Stimulated activated CD8-positive, alpha-beta memory T cell treated with anti-CD3 and anti-CD28 coated beads, Interleukin-12 subunit alpha, Interleukin-12 subunit beta, amount 100 ng/mL, for 1 hour (primary cell): ENCODE results near the gene TMEM107.

ENCODE experiments used
- DNase-seq: peaks from one replicate; pipeline ENCODE4 v3.0.0-alpha.2; 2020; ENCODE audit warnings: low read depth

Gene TMEM107

DNA sequence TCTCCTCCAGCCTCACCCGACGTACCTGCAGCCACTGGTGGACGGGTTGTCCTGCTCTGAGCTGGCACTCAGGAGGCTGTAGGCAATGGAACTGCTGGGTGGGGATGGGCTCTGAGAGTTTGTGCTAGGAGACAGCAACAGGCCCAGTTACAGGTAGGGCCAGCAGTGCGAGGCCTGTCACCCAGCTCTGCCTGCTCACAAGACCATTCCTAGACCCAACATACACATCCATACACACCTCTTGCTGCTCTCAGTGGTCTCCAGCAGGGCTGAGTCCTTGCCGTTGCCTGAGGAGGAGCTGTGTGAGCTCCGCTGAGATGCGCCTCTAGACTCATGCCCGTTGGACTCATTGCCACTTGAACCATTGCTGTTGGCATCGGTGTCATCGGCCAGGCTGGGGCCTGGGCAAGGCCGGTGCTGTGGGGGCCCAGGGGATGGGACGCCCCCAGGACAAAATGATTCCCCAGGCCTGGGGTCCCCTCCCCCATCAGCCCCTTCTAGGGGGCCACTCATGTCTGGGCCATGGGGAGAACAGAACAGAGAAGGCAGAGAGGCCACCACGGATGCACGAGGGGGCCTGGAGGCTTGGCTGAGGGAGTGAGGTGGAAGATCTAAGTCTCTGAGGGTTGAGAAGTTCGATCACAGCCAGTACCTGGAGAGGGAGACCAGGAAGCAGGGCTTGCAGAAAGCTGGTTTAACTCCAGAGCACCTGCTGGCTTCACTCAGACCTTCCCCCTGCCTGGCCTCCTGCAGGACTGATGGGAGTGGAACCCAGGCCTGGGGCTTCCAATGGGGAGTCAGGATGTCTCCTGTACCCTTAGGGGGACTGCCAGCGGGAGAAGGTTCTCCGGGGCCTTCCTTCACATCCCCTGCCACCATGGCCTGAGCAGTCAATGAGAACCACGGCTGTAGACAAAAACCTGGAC, 25.7 kb downstream of the TMEM107 start:
- DNase-seq, result no peak

- no peak for DNase-seq
Observed at GRCh38 chr17:8149419-8150193, 26.6 kb downstream of the TMEM107 start.

DNA sequence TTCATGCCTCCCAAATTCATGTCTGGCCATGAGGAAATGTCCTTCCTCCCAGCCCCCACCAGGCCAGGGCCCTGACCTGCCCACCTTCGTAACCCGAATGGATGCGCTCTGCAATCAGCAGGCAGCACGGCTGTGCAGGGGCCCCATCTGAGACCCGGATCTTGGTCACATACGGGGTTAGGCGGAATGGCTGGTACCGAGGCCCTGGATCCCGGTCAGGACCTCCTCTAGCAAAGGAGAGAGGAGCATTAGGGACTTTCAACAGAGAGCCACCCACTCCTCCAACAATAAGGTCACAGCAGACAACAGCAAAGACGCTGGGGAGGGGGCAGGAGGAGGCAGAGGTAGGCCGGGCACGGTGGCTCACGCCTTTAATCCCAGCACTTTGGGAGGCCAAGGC, 27.6 kb downstream of the TMEM107 start:
- DNase-seq, result no peak

- no peak for DNase-seq
Observed at GRCh38 chr17:8147805-8148404, 28.3 kb downstream of the TMEM107 start.

DNA sequence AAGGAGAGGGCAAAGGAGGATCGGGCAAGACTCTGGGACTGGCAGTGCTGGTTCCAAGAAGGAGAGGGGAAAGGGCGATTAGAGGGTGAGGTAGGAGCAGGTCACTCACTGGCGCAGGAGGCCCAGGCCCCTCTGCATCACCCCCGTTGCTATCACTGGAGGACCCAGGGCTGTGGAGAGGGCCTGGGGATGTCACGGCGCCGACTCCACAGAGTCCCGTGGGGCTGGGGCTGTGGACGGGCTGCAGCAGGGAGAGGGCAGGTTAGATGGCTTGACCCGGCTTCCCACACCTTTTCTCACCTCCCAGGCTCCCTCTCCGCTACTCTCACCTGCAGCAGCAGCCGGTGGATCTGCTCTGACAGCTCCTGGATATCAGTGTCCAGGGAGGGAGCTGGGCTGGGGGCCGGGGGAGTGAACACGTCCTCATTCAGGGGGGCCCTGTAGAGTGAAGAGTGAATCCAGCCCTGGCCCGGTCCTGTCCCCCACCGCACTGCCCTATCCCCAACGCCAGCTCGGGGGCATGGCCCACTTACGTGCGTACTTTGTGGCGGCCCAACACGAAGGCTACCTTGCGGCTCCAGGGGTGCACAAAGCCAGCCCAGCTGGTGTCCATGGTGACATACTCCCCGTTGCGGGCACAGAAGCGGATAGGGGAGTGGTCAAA, 28.9 kb downstream of the TMEM107 start:
- DNase-seq, result no peak

DNA sequence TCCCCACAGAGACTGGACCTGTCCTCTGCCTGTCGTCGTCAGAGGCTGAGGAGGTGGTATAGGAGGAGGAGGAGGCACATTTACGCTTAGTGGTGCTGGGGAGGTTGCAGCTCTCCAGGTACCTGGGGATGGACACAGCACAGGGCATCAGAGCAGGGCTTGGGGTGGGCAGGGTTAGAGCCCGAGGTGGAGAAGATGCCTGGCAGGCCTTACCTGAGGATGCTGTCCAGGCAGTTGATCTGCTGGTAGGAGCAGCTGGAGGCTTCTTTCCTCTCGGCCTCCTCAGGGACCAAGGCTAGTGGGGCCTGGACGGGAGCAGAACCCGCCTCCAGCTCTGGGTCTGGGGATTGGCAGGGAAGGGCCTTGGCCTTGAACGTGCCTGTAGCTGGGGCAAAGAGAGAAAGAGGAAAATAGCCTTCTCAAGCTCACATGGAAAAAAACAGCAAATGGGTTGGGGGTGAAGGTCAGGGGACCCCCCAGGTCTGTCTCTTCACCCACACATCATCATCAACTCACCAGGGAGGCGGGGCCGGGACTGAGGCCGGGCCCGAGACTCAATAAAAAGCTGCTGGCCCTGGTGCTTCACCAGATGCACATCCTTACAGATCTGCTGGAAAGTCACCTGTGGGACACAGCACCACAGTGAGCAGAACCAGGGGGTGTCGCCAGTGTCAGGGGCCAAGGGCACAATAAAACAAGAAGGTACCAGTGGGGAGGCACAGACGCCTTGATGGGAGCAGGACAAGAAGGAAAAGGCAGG, 29.6 kb downstream of the TMEM107 start:
- DNase-seq, result no peak

DNA sequence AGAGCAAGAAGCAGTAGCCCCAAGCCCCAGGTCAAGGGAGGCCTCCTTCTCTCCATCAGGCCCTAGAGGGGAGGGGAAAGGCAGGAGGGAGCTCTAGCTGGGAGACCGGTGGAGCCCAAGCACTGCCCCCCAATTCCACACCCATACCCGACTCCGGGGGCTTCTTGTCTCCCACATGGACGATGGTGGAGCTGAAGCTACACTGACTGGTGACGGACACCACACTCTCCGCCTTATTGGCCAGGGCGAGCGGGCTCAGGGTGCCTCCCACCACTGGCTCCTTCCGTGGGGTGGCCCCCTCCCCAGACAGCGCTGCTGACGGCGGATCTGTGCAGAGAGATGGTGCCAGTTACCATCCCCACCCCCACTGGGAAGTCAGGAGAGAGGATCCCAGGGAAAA, 30.4 kb downstream of the TMEM107 start:
- DNase-seq, result no peak

DNA sequence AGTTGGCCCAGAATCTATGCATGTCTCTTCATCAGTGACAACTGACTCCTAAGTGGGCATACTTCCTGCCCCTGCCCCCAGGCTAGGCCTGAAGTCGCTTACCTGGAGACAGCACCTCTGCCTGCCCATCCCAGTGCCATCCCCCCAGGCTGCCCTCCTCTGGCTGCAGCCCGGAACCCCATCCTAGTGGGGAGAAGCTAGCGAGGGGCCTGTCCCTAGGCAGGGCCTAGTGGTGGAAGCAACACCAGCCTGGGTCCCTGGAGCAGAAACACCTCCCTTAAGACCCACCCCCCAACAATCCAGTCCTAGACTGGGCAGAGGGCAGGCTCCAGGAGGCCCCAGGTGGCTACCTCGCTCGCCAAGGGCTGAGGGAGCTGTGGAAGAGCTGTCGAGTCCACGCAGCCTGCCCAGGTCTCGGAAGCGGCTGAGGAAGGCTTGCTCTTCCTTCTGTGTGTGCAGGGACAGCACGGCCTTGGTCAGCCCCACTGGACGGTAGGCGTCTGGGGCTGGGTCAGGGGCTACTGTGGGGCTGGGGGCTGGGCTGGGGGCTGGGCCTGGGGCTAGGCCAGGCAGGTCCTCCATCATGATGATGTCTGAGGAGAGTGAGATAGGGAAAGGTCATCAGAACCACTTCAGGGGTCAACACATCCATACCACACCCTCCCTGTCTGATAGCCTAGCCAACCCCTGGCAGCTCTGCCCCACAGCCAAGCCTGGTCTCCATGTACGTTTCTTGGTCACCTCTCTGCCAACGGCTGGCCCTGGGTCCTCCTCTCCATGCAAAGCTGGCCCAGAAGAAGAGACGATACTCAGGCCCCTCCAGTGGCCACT, 31.6 kb downstream of the TMEM107 start:
- no peak for DNase-seq

DNA sequence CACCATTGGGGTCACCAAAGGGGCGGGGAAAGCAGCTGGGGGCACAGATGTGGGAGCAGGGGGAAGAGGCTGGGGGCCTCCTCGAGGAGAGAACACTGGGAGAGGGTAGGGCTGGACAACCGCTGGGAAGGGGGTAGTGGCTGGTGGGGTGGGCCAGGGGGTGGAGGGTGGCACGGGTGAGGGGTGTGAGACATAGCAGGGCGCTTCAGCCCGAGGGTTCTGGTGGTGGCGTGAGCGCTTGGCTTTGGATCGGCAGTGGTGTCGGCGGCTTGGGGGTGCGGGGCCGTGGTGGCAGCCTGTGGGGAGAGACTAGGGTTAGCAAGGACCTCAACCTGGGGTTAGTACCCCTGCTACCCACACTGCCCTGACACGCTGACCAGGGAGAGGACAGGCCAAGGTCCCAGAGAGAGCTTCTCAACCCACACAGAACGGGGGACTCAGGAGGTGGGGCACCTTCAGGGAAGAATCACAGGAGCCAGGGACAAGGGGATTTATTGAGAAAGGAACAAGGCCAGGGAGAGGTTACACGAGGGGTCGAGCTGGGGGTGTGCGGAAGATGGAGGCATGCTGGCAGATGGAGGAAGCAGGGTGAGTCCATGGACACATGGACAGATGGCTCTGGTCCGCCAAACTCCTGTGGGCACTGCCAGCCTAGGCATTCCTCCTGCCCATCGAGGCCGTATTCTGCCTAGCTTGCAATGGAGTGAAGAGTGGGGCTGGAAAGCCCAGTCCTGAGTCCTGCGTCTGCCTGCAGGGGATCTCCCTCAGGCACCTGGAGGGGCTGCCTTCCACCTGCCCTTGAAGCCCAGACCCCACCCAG, 32.4 kb downstream of the TMEM107 start:
- DNase-seq, result no peak

GRCh38 chr17:8142887-8143580, 33.1 kb downstream of the TMEM107 start:
- DNase-seq, result no peak

DNA sequence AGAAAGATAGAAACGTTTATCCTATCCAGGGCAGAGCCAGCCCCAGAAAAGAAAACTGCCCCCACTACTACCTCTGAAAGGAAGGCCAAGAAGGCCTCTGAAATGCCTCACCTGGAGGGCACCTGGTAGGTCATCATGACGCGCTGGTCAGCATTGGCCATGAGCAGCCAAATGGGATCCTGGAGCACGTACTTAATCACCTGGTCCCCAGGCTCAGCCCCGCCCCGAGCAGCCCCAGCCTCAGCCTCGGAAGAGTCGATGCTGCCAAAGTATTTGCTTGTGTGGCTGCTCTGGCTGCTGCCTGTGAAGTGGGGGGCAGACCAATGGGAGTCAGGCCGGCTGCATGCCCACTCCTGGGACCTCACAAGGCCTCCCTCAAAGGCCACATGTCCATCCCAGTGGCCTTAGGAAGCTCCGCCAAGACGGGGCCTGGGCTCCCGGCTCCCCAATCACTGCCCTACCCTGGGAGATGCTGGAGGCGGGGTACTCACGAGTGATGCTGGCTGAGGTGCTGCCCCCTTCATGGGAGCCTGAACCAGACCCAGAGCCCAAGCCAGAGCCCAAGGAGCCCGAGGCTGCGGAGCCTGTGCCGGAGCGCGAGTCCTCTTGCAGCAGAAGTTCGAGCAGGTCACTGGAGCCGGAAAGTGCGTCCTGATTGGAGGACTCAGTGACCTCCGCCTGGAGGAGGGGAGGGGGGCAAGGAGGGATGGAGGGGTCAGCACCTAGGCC, 33.9 kb downstream of the TMEM107 start:
- no peak for DNase-seq

DNA sequence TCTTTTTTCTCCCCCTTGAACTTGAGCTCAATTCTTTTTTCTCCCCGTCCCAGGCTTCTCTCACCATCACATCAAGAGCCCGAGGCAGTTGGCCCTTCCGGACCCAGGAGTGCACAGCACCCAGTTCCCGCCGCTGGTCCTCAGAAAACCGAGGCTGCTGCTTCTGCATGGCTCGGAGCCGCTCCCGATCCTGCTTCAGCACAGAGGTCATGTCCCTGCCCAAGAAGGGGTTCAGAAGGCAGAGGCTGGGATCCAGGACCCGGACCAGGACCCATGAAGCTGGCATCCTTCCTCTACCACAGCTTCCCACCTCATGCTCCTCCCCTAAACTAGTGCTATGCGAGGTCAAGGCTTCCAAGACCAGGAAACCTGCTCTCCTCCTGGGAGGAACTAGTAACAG, 34.4 kb downstream of the TMEM107 start:
- no peak for DNase-seq

GRCh38 chr17:8141045-8141444, 35.1 kb downstream of the TMEM107 start:
- DNase-seq, result no peak

- no peak for DNase-seq
Observed at GRCh38 chr17:8140065-8141029, 35.8 kb downstream of the TMEM107 start.

DNA sequence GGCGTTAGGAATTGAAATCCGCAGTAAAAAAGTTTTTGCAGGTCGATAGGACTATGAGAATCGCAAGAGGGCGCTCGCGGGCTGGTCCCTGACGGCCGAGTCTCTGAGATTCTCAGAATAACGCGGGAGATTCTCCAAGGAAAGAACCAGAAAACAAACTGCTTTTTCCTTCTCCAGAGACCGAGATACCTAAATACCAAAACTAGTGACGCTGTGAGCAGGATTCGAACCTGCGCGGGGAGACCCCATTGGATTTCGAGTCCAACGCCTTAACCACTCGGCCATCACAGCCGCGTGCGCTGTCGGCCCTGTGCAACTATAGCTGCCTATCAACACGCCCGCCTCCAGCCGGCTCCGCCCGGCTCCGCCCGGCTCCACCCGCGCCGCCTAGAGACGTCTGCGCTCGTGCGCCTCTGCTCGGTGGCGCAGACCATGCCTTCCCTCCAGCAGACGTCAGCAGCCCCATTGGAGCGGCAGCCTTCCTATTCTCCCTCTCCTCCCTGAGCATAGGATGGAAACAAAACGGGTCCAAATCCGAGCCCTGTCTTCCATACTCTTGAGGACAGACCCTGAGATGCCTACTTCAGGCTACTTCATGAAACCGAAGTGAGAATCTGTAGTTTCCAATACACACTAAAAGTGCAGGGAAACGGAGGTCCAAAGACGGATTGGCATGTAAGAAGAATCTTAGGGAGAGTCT, 37.4 kb downstream of the TMEM107 start:
- DNase-seq, result peak; percentile 89

DNA sequence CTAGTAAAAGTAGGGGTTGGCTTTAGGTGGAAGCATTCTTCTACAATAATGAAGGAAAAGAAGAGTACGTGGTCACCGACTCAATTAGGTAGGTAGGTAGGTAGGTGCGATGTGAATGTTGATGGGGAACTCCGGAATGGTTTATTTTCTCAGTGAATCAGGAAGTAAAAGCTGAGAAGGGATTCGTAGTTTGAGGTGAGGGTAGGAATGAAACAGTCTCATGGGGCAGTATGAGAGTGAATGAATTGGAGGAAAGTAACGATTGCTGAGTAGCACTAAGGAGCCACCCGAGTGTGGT, 37.9 kb downstream of the TMEM107 start:
- DNase-seq, result no peak
